Measurements from ENCODE around the gene IZUMO2.

- TF ChIP-seq POLR2A (IDR thresholded peaks at IDR 0.05; ENCODE audit: low read length), result no peak
- no peak for TF ChIP-seq GATA1 (IDR thresholded peaks at IDR 0.05; ENCODE audit: low read depth, low read length)
Measured at GRCh38 chr19:50175924-50176323, 12.8 kb upstream of the IZUMO2 start.

All from erythroblast (primary cell).